Endothelial cell of umbilical vein (primary cell): Measurements from ENCODE around the gene UNC93B1. TPM values are rescaled to one million over a fixed set of nuclear protein-coding genes. Genes with fewer than 3 reads are reported as not detected.

Source experiments
- BruUV-seq: library from RNA; stranded (reverse); fragments of 400-500 nt; replicated peaks from 2 replicates; lab custom pipeline; 2021; lab: Mats Ljungman, UMichigan
- CTCF ChIA-PET: fragments of 300-600, 350-600 bp; sonication (Branson Sonifier 250); formaldehyde crosslinking; loops from one replicate; lab custom pipeline; 2021; ENCODE audit warnings: antibody characterized with exemption, inconsistent platforms; lab: Charles Lee
- POLR2A ChIA-PET: fragments of 300-600, 350-600 bp; sonication (Branson Sonifier 250); formaldehyde crosslinking; loops from one replicate; lab custom pipeline; 2021; ENCODE audit warnings: antibody characterized with exemption, inconsistent platforms; lab: Charles Lee
- DNase-seq: peaks from one replicate; pipeline ENCODE4 v3.0.0-alpha.2; 2011; ENCODE audit warnings: low read depth, low spot score
- FAIRE-seq: peaks from 2 replicates; lab custom pipeline; 2011; peaks lifted over from hg19 to GRCh38; lab: Jason Lieb, UNC
- H2AFZ ChIP-seq: 2 replicates; pipeline ENCODE4 v1.6.0; 2012; ENCODE audit warnings: low read depth, low read length, control low read depth, inconsistent platforms
- H3K27ac ChIP-seq: 2 replicates; pipeline ENCODE4 v1.5.1; 2011; ENCODE audit warnings: low read depth, mild to moderate bottlenecking, control low read depth, low read length, moderate library complexity; ENCODE audit not compliant: insufficient read depth
- H3K27me3 ChIP-seq, 2 experiments: 2 replicates each; pipeline versions ENCODE4 v1.6.0 to v1.6.1; 2011; ENCODE audit warnings: low read length in 2 of 2, mixed read lengths in 1 of 2; ENCODE audit not compliant: control insufficient read depth in 2 of 2, insufficient read depth in 2 of 2
- H3K36me3 ChIP-seq, 2 experiments: 2 replicates in 1 of 2; 3 replicates in 1 of 2; pipeline ENCODE4 v1.5.1; 2011; ENCODE audit warnings: low read length in 2 of 2, mild to moderate bottlenecking in 1 of 2, moderate library complexity in 1 of 2; ENCODE audit not compliant: control insufficient read depth in 2 of 2, insufficient read depth in 2 of 2; ENCODE audit errors: extremely low read depth in 1 of 2
- H3K4me1 ChIP-seq: 3 replicates; pipeline ENCODE4 v1.5.1; 2011; ENCODE audit warnings: mild to moderate bottlenecking, low read length; ENCODE audit not compliant: control insufficient read depth, insufficient read depth; ENCODE audit errors: extremely low read depth
- H3K4me2 ChIP-seq: 2 replicates; pipeline ENCODE4 v1.6.1; 2011; ENCODE audit warnings: low read length, control low read depth, mixed read lengths; ENCODE audit not compliant: insufficient read depth
- H3K4me3 ChIP-seq, 3 experiments: fragments of 200-600 bp in 1 of 3; sonication (generic), shearing (Covaris generic) in 1 of 3; replicated peaks in 1 of 3; 2 replicates each; pipeline ENCODE4 v1.5.1; 2011 to 2016; ENCODE audit warnings: control low read depth in 3 of 3, low read length in 3 of 3, mild to moderate bottlenecking in 2 of 3, inconsistent platforms in 1 of 3, low read depth in 1 of 3, moderate library complexity in 1 of 3; ENCODE audit not compliant: insufficient read depth in 1 of 3
- H3K79me2 ChIP-seq: 2 replicates; pipeline ENCODE4 v1.6.0; 2012; ENCODE audit warnings: low read length, inconsistent platforms; ENCODE audit not compliant: control insufficient read depth, insufficient read depth
- H3K9ac ChIP-seq: replicated peaks from 2 replicates; pipeline ENCODE3; 2011; ENCODE audit warnings: low read length, control low read depth; ENCODE audit not compliant: insufficient read depth; ENCODE audit errors: extremely low read depth
- H3K9me1 ChIP-seq: replicated peaks from 3 replicates; pipeline ENCODE4 v1.6.0; 2011; ENCODE audit warnings: mild to moderate bottlenecking, low read length; ENCODE audit not compliant: control insufficient read depth, insufficient read depth; ENCODE audit errors: extremely low read depth
- H3K9me3 ChIP-seq: replicated peaks from 2 replicates; pipeline ENCODE4 v1.5.1; 2012; ENCODE audit warnings: low read length, inconsistent platforms; ENCODE audit not compliant: control insufficient read depth, insufficient read depth
- H4K20me1 ChIP-seq: replicated peaks from 2 replicates; pipeline ENCODE3; 2011; ENCODE audit warnings: mild to moderate bottlenecking, low read length; ENCODE audit not compliant: control insufficient read depth, insufficient read depth; ENCODE audit errors: extremely low read depth
- CTCF ChIP-seq, 2 donors: IDR thresholded peaks; 1 replicate in 1 of 2; 2 replicates in 1 of 2; pipeline ENCODE4 v1.5.1; 2011; ENCODE audit warnings: low read length in 2 of 2, mild to moderate bottlenecking in 2 of 2, moderate library complexity in 2 of 2, control low read depth in 1 of 2, inconsistent platforms in 1 of 2, low read depth in 1 of 2; ENCODE audit not compliant: insufficient read depth in 1 of 2; ENCODE audit errors: extremely low read depth in 1 of 2
- EZH2 ChIP-seq: IDR thresholded peaks from 2 replicates; pipeline ENCODE4 v1.6.1; 2012; ENCODE audit warnings: borderline replicate concordance, low read depth, mild to moderate bottlenecking, moderate library complexity, low read length, inconsistent platforms; ENCODE audit not compliant: severe bottlenecking
- FOS ChIP-seq: IDR thresholded peaks from 2 replicates; pipeline ENCODE4 v1.6.1; 2011; ENCODE audit warnings: mild to moderate bottlenecking, low read length, moderate library complexity, borderline replicate concordance; ENCODE audit not compliant: insufficient read depth
- GATA2 ChIP-seq: IDR thresholded peaks from 2 replicates; pipeline ENCODE4 v1.7.0; 2011; ENCODE audit warnings: low read depth, mild to moderate bottlenecking, moderate library complexity, mixed read lengths, low read length; ENCODE audit not compliant: insufficient read length, insufficient read depth
- JUN ChIP-seq: IDR thresholded peaks from 2 replicates; pipeline ENCODE4 v1.6.1; 2011; ENCODE audit warnings: borderline replicate concordance, low read depth; ENCODE audit not compliant: insufficient read length, insufficient read depth
- MYC ChIP-seq: IDR thresholded peaks from one replicate; pipeline ENCODE4 v1.6.1; 2011; ENCODE audit warnings: mild to moderate bottlenecking, low read depth, low read length
- POLR2A ChIP-seq: IDR thresholded peaks from 2 replicates; pipeline ENCODE4 v1.6.1; 2012; ENCODE audit warnings: low read depth, mild to moderate bottlenecking, control low read depth, low read length
- POLR2AphosphoS5 ChIP-seq: IDR thresholded peaks from 2 replicates; pipeline ENCODE4 v1.6.1; 2012; ENCODE audit warnings: low read depth, mild to moderate bottlenecking, control low read depth, low read length, moderate library complexity; ENCODE audit not compliant: insufficient read depth
- dilution Hi-C: fragments of 300-500 bp; cut with MboI; formaldehyde crosslinking; loops from one replicate; pipeline ENCODE4 v1.15.0; 2019; ENCODE audit warnings: low sequenced_read_pairs; ENCODE audit not compliant: extremely low pct_ligation_motif_present
- intact Hi-C: fragments of 100-400 bp; cut with micrococcal nuclease; formaldehyde crosslinking; loops from one replicate; pipeline ENCODE4 v1.10.0; 2022
- polyA plus RNA-seq, 4 experiments: library from polyadenylated mRNA; depleted of rRNA in 3 of 4; stranded (reverse) in 3 of 4; unstranded in 1 of 4; fragments of >200 nt; gene quantifications; 2 replicates each; pipeline versions ENCODE4 v1.2.1 to v1.2.3, GENCODE V29; 2011 to 2012; ENCODE audit warnings: missing spikeins in 1 of 4
- total RNA-seq: library from RNA; stranded (reverse); gene quantifications from 2 replicates; pipeline ENCODE4 v1.2.3, GENCODE V29; 2021
- TF ChIP-seq, protein P1 (sequence below): IDR thresholded peaks from 2 replicates; pipeline ENCODE4 v1.6.1; 2011; ENCODE audit not compliant: insufficient read depth, insufficient read length

The UNC93B1 gene
- total and polyA plus RNA-seq, 2 donors (not counting 3 experiments of a cell fraction or from before 2014, with no cell fraction given): 10.6 to 18.9 TPM

- Histone ChIP-seq H3K36me3 (peaks cover 4 to 52% of the 10 kb centered on the region in 2 experiments), H3K4me1 (no peaks in the 10 kb centered on the region), H3K79me2 (no peaks in the 10 kb centered on the region), H2AFZ (no peak overlapping the region), H3K9me1 (no peaks in the 10 kb centered on the region), H3K9me3 (no peaks in the 10 kb centered on the region), H3K4me2 (no peak overlapping the region), H3K4me3 (no peak overlapping the region), H3K27me3 (no peaks in the 10 kb centered on the region), H3K9ac (no peak overlapping the region), H3K27ac (no peak overlapping the region), H4K20me1 (no peaks in the 10 kb centered on the region)
- no TSS peak for BruUV-seq
- dilution Hi-C loops (no loop called here), intact Hi-C loops (no loop called here)
- DNase-seq (no peak), FAIRE-seq (no peak)
- TF ChIP-seq POLR2A (no peak), FOS (no peak), EZH2 (no peak), CTCF (IDR thresholded peaks at IDR 0.05; ENCODE audit: extremely low read depth in 1 of 2, insufficient read depth in 1 of 2, low read depth in 1 of 2, low read length in 2 of 2) (no peak), MYC (no peak), POLR2AphosphoS5 (no peak), JUN (no peak), GATA2 (no peak)
- TF ChIP-seq, protein P1, sequence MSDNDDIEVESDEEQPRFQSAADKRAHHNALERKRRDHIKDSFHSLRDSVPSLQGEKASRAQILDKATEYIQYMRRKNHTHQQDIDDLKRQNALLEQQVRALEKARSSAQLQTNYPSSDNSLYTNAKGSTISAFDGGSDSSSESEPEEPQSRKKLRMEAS: no peak
- POLR2A ChIA-PET: no interaction called here
- CTCF ChIA-PET: no interaction called here
Measured at GRCh38 chr11:68048681-68049508, 45.0 kb upstream of the UNC93B1 start.
